Measurements from ENCODE around the gene SLC5A9. TPM values are rescaled to one million over a fixed set of nuclear protein-coding genes. Genes with fewer than 3 reads are reported as not detected.

The SLC5A9 gene
- total and polyA plus RNA-seq, 2 of the 4 experiments (the other 2 are of a cell fraction) = not detected

DNA sequence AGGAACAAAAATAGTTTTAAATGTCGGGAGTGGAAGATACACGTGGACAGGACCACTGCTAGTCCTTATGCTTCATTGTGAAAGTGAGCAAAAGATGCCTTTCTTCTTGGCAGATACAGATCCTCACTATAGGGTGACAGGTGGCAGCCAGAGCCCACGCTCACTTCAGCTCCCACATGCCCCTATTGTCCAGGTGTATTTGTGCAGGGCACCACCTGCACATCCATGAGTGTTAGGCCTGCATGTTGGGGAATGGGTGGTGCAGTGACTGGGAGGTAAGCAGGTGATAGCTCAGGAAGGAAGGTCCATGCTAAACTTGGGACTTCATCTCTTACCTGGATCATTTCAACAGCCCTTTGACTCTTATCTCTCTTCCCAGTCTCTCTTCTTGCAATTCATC, 27.4 kb downstream of the SLC5A9 start:
- no peak overlapping the region for H3K4me3 ChIP-seq (ENCODE audit: insufficient read depth, low read depth, low read length)
- no peak overlapping the region for H3K4me2 ChIP-seq (ENCODE audit: low read depth, low read length)
- H2BK120ac ChIP-seq (ENCODE audit: low read depth, low read length) = no peak overlapping the region
- H4K91ac ChIP-seq (ENCODE audit: insufficient read depth, low read depth, low read length) = no peak overlapping the region
- H3K18ac ChIP-seq (ENCODE audit: low read depth, low read length) = no peak overlapping the region
- H2AFZ ChIP-seq (replicated peaks; ENCODE audit: low read length, poor library complexity) = no peak overlapping the region
- no peaks in the 10 kb centered on the region for H3K36me3 ChIP-seq (ENCODE audit: control insufficient read depth, insufficient read depth, low read length)
- no peak overlapping the region for H3K14ac ChIP-seq (replicated peaks; ENCODE audit: low read depth, low read length)
- H2BK20ac ChIP-seq (ENCODE audit: low read depth, low read length) = no peak overlapping the region
- no peak overlapping the region for H3K9ac ChIP-seq (ENCODE audit: low read depth, low read length)
- ChIA-PET POLR2A (ENCODE audit: unreplicated experiment) (no interaction called here), CTCF (no interaction called here)
- in situ Hi-C loops (cut with MboI; ENCODE audit: low sequenced_read_pairs) (no loop called here), dilution Hi-C loops (cut with HindIII; ENCODE audit: low sequenced_read_pairs, unreplicated experiment) (no loop called here), intact Hi-C loops (cut with micrococcal nuclease) (no loop called here)
- no peaks in the 10 kb centered on the region for H3K79me1 ChIP-seq (ENCODE audit: low read depth in 1 of 2, low read length in 2 of 2)
- no peak overlapping the region for H3K27ac ChIP-seq (ENCODE audit: insufficient read depth, low read length)
- H3K4ac ChIP-seq (ENCODE audit: low read depth, low read length) = no peak overlapping the region
- no peak overlapping the region for H3K56ac ChIP-seq (ENCODE audit: extremely low read depth, insufficient read depth, low read length)
- no peak overlapping the region for H4K5ac ChIP-seq (ENCODE audit: low read depth, low read length)
- no peak overlapping the region for H2BK5ac ChIP-seq (ENCODE audit: low read depth, low read length, poor library complexity, severe bottlenecking)
- H3K27me3 ChIP-seq (ENCODE audit: control insufficient read depth, insufficient read depth, low read length) = no peaks in the 10 kb centered on the region
- H3K23ac ChIP-seq (ENCODE audit: low read depth, low read length) = no peak overlapping the region
- no TSS peak for BruUV-seq (replicated peaks)
- no peaks in the 10 kb centered on the region for H3K4me1 ChIP-seq (ENCODE audit: control insufficient read depth, insufficient read depth, low read length)
- 0 out of 2 replicates have a peak, but pooled peaks cover 1% of the 10 kb centered on the region for H3K9me3 ChIP-seq (ENCODE audit: control insufficient read depth, insufficient read depth, low read length)
- no peak overlapping the region for H4K8ac ChIP-seq (ENCODE audit: low read depth in 2 of 2, low read length in 2 of 2)
- ATAC-seq (ENCODE audit: low read depth) = no peak
- no peak overlapping the region for H2AK5ac ChIP-seq (ENCODE audit: low read depth, low read length)
- H4K20me1 ChIP-seq (ENCODE audit: insufficient read depth, low read length) = no peaks in the 10 kb centered on the region
- TF ChIP-seq NFE2L2 (IDR thresholded peaks at IDR 0.05; ENCODE audit: low read depth, low read length) = no peak
- no peak for TF ChIP-seq MAZ (IDR thresholded peaks at IDR 0.05; ENCODE audit: borderline replicate concordance, low read depth, low read length)
- no peak for TF ChIP-seq BHLHE40 (IDR thresholded peaks at IDR 0.05; ENCODE audit: low read depth, low read length)
- no peak for TF ChIP-seq POLR2A (IDR thresholded peaks at IDR 0.05; ENCODE audit: low read depth, low read length)
- TF ChIP-seq MXI1 (IDR thresholded peaks at IDR 0.05; ENCODE audit: borderline replicate concordance, low read depth, low read length) = no peak
- TF ChIP-seq, protein P1, sequence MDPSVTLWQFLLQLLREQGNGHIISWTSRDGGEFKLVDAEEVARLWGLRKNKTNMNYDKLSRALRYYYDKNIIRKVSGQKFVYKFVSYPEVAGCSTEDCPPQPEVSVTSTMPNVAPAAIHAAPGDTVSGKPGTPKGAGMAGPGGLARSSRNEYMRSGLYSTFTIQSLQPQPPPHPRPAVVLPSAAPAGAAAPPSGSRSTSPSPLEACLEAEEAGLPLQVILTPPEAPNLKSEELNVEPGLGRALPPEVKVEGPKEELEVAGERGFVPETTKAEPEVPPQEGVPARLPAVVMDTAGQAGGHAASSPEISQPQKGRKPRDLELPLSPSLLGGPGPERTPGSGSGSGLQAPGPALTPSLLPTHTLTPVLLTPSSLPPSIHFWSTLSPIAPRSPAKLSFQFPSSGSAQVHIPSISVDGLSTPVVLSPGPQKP (IDR thresholded peaks at IDR 0.05; ENCODE audit: borderline replicate concordance, low read depth, low read length) = no peak
- no peak for TF ChIP-seq CEBPB (IDR thresholded peaks at IDR 0.05; ENCODE audit: low read depth, low read length)
- TF ChIP-seq RCOR1 (IDR thresholded peaks at IDR 0.05; ENCODE audit: insufficient replicate concordance, low read length) = no peak
- TF ChIP-seq MAFK (IDR thresholded peaks at IDR 0.05; ENCODE audit: low read depth, low read length) = no peak
- no peak for TF ChIP-seq RFX5 (IDR thresholded peaks at IDR 0.05; ENCODE audit: low read depth, low read length)
- TF ChIP-seq RAD21 (IDR thresholded peaks at IDR 0.05; ENCODE audit: low read length) = no peak
- no peak for DNase-seq
- H2AK9ac ChIP-seq (replicated peaks; ENCODE audit: low read depth, low read length, poor library complexity) = no peak overlapping the region
- H3K9me1 ChIP-seq (ENCODE audit: insufficient read depth, low read length) = no peaks in the 10 kb centered on the region
- H2BK15ac ChIP-seq (ENCODE audit: low read depth, low read length) = no peak overlapping the region
- WGBS, 2 experiments (ENCODE audit: extremely low coverage in 2 of 2, insufficient read length in 1 of 2) = no CpG with 5 or more reads among the region's 3 CpGs
